Activated CD4-positive, CD25-positive, alpha-beta regulatory T cell treated with anti-CD3 and anti-CD28 coated beads, Interleukin-2, amount 50 U/mL, for 72 hours (primary cell): ENCODE measurements around the gene LRRN3.

Experiments
- DNase-seq: peaks from one replicate; pipeline ENCODE4 v3.0.0; 2021

Gene LRRN3

DNA sequence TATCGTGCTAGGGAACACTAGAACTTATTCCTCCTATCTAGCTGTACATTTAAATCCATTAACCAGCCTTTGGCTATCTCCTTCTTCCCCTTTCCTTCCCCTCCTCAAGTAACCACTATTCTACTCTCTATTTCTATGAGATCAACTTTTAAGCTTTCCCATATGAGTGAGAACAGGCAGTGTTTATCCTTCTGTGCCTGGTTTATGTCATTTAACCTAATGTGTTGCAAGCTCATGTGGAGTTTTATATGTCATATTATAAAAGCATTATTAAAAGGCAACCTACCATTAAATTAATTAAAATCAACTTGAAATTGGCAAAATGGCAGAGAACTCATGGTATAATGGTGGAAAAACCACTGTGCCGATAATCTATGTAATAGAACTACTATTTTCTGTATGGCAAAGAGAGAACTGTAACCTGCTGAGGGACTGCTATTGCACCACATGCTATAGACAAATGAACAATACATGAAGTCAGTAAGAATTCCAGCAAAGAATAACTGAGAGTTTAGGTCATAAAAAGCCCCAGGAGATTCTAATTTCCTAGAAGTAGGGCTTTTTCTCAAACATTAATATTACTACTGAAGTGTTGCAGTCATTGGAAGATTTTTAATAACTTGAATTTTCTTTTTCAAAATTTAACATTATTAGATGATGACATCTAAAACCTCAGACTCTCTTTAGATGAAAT, 81.8 kb downstream of the LRRN3 start:
- DNase-seq = no peak

DNA sequence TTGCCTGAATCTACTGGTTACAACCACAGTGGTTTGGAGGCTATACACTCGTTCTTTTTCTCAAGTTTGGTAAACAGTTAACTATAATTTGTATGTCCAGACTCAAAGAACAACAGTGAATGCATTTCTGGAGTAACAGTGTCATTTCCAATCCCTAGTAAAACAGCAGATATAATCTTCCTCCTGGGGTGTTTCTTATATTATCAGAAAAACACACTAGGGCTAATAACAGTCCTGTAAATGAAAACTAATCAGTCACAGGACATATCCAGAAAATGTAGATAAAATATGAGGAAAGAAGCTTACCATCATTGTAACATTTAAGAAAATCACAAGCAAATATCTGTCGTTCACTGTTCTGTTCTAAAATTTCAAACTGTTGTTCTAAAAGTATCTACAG, 82.6 kb downstream of the LRRN3 start:
- DNase-seq = no peak

DNA sequence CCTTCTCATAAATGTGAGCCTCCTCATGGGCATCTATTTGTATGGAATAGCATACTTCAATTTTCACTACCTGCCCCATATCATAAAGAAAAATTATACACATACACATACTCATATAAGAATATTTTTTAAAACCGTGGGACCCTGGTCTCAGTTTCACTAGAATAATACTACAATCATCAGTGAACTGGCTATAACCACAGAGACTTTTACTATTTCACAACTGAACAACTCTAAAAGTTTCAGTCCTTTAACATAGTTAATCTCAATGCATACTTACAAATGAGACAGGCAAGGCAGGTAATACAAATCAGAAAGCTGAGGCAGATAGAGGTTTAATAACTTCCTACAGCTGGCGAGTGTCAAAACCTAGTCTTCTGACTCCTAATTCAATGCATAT, 83.1 kb downstream of the LRRN3 start:
- DNase-seq = no peak

DNA sequence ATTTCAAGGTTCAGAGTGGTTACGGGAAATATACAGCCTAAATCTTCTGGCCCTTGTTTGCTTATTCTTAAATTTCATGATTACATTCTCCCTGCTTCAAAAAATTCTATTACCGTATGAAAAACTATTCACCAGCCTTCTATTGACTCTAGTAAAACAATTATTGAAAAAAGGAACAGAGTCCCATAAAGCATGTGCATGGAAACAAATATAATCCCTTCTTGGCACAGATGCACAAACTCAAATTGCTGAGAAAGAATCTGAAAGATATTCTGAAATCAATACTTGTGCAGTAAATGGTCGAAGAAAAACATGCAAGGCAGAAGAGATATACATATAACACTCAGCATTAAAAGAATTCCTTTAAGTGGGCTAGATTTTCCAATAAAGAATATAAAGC, 83.6 kb downstream of the LRRN3 start:
- no peak for DNase-seq
